ENCODE measurements around the gene BEND6.

DNA sequence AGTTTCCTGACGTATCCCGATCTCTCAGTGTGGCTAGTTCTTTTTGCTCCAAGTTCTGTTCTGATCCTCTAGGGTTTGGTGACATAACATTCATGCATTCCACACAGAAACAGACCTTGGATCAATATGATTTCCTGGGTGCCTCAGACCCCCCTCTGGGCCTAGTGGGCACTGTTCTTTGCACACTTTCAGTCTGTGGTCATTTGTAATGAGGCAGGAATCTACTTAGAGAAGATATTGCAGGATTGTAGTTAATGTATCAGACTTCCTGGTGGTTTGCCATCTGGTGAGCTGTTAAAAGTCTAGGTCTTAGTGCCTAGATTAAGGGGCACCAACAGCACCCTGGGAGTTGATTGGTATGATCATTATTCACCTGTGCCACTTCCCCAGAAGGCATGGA lies 7.5 kb downstream of the BEND6 start:
- TF ChIP-seq, protein P1, sequence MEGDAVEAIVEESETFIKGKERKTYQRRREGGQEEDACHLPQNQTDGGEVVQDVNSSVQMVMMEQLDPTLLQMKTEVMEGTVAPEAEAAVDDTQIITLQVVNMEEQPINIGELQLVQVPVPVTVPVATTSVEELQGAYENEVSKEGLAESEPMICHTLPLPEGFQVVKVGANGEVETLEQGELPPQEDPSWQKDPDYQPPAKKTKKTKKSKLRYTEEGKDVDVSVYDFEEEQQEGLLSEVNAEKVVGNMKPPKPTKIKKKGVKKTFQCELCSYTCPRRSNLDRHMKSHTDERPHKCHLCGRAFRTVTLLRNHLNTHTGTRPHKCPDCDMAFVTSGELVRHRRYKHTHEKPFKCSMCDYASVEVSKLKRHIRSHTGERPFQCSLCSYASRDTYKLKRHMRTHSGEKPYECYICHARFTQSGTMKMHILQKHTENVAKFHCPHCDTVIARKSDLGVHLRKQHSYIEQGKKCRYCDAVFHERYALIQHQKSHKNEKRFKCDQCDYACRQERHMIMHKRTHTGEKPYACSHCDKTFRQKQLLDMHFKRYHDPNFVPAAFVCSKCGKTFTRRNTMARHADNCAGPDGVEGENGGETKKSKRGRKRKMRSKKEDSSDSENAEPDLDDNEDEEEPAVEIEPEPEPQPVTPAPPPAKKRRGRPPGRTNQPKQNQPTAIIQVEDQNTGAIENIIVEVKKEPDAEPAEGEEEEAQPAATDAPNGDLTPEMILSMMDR (IDR thresholded peaks at IDR 0.05): no peak
- TF ChIP-seq EZH2 (IDR thresholded peaks at IDR 0.05; ENCODE audit: borderline replicate concordance, insufficient read depth, low read depth, low read length, poor library complexity, severe bottlenecking): no peak

Data from B cell (primary cell).